Activated CD4-positive, alpha-beta T cell treated with anti-CD3 and anti-CD28 coated beads, Interleukin-2, amount 10 ng/mL, durations not matched to agents 24 days and 14 days (primary cell): Measurements from ENCODE around the gene PRR20E. TPM values are rescaled to one million over a fixed set of nuclear protein-coding genes. Genes with fewer than 3 reads are reported as not detected.

Experiments
- total RNA-seq: library from RNA; stranded (reverse); gene quantifications from 2 replicates; pipeline ENCODE4 v1.2.3, GENCODE V29; 2022

Gene PRR20E
- total RNA-seq, 1 donor from 2014 or later: not detected

Other genes starting within 250 kb of the PRR20E start
- not detected in 2 replicates for gene PRR20A, start 26.3 kb upstream of the PRR20E start, total RNA-seq
- gene PRR20B, start 19.7 kb upstream of the PRR20E start, total RNA-seq: not detected in 2 replicates
- gene PRR20C, start 13.1 kb upstream of the PRR20E start, total RNA-seq: not detected in 2 replicates
- not detected in 2 replicates for gene PRR20D, start 6.6 kb upstream of the PRR20E start, total RNA-seq